AG04450 (cell line): ENCODE data around the gene STK32C. TPM values are rescaled to one million over a fixed set of nuclear protein-coding genes. Genes with fewer than 3 reads are reported as not detected.
"Not testable (repeated sequence)": the region's sequence is repeated elsewhere in the genome, so short reads cannot be mapped to it uniquely, and the experiment has no call there.

Experiments used
- CTCF ChIA-PET: fragments of 300-600, 350-600 bp; formaldehyde crosslinking; extraction: SDS; loops from one replicate; lab custom pipeline; 2022; ENCODE audit warnings: antibody characterized with exemption, inconsistent platforms; lab: Charles Lee
- POLR2A ChIA-PET: fragments of 350-600 bp; formaldehyde crosslinking; extraction: SDS; loops from one replicate; lab custom pipeline; 2021; ENCODE audit warnings: antibody characterized with exemption, inconsistent platforms; lab: Yijun Ruan, JAX
- DNase-seq: peaks from one replicate; pipeline ENCODE4 v3.0.0-alpha.2; 2011; ENCODE audit warnings: low read depth, low spot score
- H3K27ac ChIP-seq: one replicate; pipeline ENCODE4 v1.5.1; 2012; ENCODE audit warnings: low read depth, low read length, control low read depth
- H3K27me3 ChIP-seq: one replicate; pipeline ENCODE4 v1.6.0; 2012; ENCODE audit warnings: low read length; ENCODE audit not compliant: control insufficient read depth, insufficient read depth
- H3K4me3 ChIP-seq: 2 replicates; pipeline ENCODE4 v1.5.1; 2011; ENCODE audit warnings: mild to moderate bottlenecking, low read depth, low read length, control low read depth
- H3K9me3 ChIP-seq: 2 replicates; pipeline ENCODE4 v1.5.1; 2012; ENCODE audit warnings: low read length; ENCODE audit not compliant: control insufficient read depth, insufficient read depth
- polyA plus RNA-seq: library from polyadenylated mRNA; depleted of rRNA; stranded (reverse); fragments of >200 nt; gene quantifications from 2 replicates; pipeline ENCODE4 v1.2.3, GENCODE V29; 2011
- TF ChIP-seq, protein P1 (sequence below): IDR thresholded peaks from 2 replicates; pipeline ENCODE4 v1.5.1; 2011; ENCODE audit warnings: low read depth, low read length, control low read depth, inconsistent platforms

STK32C gene
- polyA plus RNA-seq, 1 experiment: 5.3 TPM

DNA sequence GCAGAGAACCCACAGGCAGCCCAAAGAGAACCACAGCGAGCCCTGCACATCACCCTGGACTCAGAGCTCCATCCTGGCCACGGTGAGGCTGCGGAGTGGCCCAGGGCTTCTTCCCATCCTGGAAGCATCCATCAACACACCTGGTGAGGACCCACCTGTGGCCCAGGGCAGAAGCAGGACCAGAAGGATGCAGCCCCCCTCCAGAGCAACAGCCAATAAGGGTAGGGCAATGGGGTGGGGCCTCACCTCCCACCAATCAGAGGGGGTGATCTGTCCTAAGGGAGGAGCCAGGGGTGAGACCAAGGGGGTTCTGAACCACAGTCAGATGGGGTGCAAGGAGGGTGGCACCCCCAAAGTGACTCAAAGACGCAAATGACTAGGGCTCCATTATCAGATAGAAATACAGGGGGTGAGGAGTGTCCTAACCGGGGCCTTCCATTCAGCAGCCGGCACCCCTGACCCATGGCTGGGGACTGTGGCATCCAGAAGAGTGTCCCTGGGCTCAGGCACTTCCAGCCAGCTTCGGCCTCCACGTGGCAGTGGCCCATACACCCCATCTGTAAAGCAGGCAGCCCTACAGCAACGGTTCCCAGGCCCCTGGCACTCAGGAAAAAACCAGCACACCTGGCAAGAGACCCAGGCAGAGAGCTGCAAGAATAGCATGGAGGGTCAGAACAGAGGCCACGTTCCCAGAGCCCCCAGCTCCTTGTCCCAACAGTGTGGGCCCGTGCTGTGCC lies 36.9 kb downstream of the STK32C start:
- TF ChIP-seq, protein P1, sequence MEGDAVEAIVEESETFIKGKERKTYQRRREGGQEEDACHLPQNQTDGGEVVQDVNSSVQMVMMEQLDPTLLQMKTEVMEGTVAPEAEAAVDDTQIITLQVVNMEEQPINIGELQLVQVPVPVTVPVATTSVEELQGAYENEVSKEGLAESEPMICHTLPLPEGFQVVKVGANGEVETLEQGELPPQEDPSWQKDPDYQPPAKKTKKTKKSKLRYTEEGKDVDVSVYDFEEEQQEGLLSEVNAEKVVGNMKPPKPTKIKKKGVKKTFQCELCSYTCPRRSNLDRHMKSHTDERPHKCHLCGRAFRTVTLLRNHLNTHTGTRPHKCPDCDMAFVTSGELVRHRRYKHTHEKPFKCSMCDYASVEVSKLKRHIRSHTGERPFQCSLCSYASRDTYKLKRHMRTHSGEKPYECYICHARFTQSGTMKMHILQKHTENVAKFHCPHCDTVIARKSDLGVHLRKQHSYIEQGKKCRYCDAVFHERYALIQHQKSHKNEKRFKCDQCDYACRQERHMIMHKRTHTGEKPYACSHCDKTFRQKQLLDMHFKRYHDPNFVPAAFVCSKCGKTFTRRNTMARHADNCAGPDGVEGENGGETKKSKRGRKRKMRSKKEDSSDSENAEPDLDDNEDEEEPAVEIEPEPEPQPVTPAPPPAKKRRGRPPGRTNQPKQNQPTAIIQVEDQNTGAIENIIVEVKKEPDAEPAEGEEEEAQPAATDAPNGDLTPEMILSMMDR: no peak
- H3K9me3 ChIP-seq: no peaks in the 10 kb centered on the region; the same call in 1 of the 2 replicates
- ChIA-PET CTCF (no interaction called here), POLR2A (no interaction called here)
- H3K27me3 ChIP-seq: peaks cover 9% of the 10 kb centered on the region
- no peak for DNase-seq
- no peak overlapping the region for H3K4me3 ChIP-seq
- no peak overlapping the region for H3K27ac ChIP-seq

DNA sequence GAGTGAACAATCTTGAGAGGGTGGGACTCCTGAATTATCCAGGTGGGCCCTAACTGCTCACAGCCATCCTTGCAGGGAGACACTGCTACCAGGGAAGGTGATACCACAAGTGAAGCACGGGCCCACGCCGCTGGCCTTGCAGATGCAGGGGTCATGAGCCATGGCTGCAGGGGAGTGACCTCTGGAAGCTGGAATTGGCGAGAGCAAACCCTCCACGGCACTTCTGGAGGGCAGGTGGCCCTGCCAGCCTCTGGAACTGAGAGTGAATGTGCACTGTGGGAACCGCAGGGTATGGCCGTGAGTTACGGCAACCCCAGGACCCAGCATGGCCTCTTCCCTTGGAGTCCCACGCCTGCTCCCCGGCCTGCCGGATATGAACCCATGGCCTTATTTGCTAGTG lies 37.5 kb downstream of the STK32C start:
- Histone ChIP-seq H3K27ac (no peak overlapping the region), H3K27me3 (peaks cover 7% of the 10 kb centered on the region), H3K9me3 (no peaks in the 10 kb centered on the region; the same call in 1 of the 2 replicates), H3K4me3 (no peak overlapping the region)
- TF ChIP-seq, protein P1: no peak
- POLR2A ChIA-PET: no interaction called here
- CTCF ChIA-PET: no interaction called here
- no peak for DNase-seq

DNA sequence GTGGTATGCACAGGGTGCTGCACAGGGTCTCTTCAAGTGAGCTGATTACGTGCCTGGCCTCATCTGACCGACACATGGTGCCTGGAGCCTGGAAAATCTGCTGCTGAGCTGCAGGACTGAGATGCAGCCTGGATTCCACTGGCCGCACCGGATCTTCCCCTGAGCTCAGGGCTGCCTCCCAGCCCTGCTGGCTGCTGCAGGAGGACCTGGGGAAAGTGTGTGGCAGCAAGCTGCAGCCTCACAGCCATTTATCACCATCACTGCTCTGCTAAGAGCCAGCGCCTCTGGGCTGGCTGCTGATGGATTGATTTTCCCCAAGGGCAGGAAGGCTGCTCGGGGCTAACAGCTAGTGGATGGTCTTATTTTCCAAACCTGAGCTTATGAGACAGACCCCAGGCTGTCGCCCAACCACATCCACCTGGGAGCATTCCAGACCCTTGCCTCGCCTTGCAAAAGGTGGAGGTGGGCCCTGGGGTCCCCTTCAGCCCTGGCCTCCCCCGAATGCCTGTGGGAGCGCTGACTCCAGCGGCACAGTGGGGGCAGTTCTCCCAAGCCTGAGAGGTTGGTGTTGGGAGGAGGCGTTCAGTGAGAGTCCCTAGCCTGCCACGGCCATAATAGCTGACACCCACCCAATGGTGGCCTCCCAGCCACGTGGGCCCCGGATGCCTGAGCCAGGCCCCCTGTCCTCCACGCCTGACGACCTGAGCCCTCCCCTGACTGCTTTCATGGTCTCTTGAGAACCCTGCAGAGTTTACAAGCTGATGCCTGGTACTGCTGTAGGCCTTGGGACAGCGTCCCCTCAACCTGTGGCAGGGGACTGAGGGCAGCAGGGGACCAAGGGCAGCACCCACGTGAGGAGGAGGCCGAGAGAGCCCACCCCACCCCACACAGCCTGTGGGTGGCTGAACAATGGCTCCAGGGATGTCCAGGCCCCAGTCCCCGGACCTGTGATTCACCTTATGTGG lies 38.2 kb downstream of the STK32C start:
- Histone ChIP-seq H3K9me3 (no peaks in the 10 kb centered on the region; the same call in 1 of the 2 replicates), H3K27ac (no peak overlapping the region), H3K4me3 (no peak overlapping the region), H3K27me3 (peaks cover 7% of the 10 kb centered on the region)
- TF ChIP-seq, protein P1: no peak
- DNase-seq: no peak
- ChIA-PET POLR2A (no interaction called here), CTCF (no interaction called here)

DNA sequence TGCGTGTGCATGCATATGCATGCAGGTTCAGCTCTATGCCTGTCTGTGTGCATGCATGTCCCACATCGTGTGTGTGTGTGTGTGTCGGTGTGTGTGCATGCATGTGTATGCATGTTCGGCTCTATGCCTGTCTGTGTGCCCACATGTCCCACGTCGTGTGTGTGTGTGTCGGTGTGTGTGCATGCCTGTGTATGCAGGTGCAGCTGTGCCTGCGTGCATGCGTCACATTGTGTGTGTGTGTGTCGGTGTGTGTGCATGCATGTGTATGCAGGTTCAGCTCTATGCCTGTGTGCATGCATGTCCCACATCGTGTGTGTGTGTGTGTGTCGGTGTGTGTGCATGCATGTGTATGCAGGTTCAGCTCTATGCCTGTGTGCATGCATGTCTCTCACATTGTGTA lies 39.8 kb downstream of the STK32C start:
- DNase-seq, H3K27ac ChIP-seq, H3K9me3 ChIP-seq, H3K4me3 ChIP-seq, H3K27me3 ChIP-seq, POLR2A ChIA-PET, CTCF ChIA-PET: not testable (repeated sequence)

DNA sequence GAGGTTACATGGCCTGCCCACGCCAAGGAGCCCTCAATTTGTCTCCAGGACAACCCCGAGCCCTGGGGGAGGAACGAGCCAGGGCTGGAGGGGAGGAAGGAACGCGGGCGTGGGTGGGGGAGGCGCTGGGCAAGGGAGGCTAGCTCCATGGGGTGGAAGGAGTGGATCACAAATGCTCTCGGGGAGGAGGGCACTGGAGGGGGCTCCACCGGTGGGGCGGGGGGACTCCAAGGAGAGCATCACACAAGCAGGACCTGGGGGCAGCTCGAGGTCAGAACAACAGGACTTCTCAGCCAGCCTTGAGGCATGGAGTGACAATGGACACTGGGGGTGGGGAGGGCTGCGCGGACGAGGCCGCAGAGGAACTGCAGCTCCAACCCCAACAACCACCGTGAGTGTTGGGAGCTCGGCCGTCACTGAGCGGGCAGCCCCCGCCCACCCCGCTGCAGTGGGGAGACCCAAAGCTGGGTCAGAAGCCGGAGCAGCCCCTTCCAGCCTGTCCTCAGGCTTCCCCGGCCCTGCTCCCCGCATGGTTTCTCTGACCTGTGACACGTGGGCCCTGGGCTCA lies 41.1 kb downstream of the STK32C start:
- ChIA-PET POLR2A (no interaction called here), CTCF (no interaction called here)
- Histone ChIP-seq H3K4me3 (no peak overlapping the region), H3K27me3 (no peaks in the 10 kb centered on the region), H3K9me3 (no peaks in the 10 kb centered on the region; the same call in 1 of the 2 replicates), H3K27ac (no peak overlapping the region)
- DNase-seq: no peak
- TF ChIP-seq, protein P1: no peak
